GM18520 (cell line): ENCODE data around the gene STAC.

Experiments
- ATAC-seq: cut with Tn5 transposase; IDR thresholded peaks from one replicate; pipeline ENCODE4 v1.9.1; 2021; ENCODE audit not compliant: unreplicated experiment

The STAC gene, protein sequence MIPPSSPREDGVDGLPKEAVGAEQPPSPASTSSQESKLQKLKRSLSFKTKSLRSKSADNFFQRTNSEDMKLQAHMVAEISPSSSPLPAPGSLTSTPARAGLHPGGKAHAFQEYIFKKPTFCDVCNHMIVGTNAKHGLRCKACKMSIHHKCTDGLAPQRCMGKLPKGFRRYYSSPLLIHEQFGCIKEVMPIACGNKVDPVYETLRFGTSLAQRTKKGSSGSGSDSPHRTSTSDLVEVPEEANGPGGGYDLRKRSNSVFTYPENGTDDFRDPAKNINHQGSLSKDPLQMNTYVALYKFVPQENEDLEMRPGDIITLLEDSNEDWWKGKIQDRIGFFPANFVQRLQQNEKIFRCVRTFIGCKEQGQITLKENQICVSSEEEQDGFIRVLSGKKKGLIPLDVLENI

DNA sequence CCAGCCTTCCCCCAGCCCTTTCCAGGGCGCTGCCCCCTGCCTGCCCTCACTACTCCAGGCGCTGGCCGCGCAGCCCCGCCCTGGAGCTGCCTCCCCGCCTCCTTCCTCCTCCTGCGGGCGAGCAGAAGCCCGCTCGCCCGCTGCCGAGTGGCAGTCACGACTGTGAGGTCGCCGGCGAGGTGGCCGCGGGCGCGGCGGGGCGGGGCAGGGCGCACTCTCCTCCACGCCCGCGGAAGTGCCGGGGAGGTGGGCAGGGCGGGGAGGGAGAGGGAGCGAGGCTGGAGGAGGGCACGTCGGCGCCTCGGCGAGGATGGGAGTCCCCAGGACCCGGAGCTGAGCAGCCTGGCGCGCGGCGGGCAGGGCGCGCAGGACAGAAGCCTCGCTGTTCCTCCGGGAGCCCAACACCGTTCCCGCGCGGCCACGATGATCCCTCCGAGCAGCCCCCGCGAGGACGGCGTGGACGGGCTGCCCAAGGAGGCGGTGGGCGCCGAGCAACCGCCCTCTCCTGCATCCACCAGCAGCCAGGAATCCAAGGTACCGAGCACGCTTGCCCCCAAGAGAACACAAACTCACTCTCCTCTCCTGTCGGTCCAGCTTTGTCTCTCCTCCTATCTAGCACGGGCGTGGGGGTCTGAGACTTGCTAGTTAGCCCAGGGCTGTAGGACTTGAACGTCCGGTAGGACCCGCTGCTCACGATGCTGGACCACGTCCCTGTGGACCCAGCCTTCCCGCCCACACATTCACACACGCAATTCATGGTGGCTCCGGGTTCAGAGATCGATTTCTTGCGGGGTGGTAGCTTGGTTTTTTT, at the start of gene STAC:
Gene STAC (plus strand): TSS at position 284 of the 811 bp plus-strand sequence. CDS start 140 bp downstream, at position 424.
- ATAC-seq, result no peak

DNA sequence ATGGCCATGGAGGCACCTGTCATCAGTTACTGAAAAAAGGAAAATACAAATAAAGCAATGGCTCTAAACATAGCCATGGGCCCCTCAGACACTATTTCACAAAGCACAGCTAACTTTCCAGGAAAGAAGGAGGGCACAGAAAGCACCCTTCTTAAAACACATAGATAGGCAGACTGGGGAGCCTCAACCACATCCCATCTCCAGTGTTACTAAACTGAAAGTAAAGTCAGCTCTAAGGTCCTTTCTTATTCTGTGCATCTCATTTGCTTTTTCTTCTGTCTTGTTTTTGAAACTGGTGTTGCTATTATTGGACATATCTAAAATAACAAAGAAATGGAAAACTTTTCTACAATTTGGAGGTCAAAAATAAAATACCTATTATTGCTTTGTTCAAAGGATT, 48.2 kb upstream of the STAC start:
- ATAC-seq, result no peak

DNA sequence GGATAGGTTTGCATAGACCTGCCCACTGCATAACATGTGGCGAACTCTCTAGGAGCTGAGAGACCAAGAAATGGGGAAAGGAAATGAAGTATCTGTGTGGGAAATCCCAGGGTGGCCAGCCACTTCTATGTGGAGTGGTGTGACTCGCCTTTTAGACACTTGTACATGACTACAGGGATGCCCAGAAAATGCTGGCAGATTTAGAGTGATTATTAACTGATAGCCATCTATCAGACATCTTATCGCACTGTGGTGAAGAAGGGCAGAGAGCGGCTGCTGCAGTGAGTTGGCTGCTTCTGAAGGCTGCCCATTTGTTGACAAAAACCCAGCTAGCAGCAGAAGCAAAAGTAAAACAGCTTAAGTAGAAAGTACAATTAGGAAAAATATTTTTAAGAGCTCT, 18.1 kb upstream of the STAC start:
- no peak for ATAC-seq

DNA sequence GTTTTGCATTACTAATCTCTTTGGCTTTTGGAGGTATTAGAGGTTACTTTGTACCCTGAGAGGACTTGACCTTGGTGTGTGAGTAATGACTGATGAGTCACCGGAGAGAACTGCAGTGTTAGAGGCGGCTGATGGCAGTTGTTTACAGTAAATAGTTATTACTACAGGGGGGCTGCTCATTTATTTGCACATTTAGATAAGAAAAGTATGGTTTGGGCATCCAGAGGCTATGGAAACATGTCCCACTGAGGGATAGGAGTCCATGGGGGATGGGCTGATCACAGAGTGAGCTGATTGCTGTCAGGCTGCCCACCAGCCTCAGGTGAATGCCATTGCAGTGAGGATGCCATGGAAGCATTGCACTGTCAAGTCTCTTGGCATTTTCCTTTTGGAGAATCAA, 17.3 kb upstream of the STAC start:
- no peak for ATAC-seq

DNA sequence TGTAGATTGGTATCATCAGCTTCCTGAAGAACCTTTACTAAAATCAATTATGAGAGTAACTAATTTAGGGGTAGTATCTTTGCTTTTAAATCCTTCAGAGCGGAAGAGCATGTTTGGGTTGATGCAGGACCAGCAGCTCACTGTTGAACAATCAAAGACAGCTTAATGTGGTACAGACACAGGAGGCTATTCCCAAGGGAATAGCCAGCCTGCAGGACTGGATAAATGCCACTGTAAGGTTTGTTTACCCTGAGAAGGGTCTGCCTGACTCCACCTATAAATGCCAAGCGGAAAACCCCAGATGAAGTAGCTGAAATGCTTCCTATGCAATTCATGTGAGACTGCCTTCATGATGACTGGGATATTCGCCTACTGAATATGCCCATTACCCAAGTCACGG, 16.0 kb upstream of the STAC start:
- no peak for ATAC-seq

DNA sequence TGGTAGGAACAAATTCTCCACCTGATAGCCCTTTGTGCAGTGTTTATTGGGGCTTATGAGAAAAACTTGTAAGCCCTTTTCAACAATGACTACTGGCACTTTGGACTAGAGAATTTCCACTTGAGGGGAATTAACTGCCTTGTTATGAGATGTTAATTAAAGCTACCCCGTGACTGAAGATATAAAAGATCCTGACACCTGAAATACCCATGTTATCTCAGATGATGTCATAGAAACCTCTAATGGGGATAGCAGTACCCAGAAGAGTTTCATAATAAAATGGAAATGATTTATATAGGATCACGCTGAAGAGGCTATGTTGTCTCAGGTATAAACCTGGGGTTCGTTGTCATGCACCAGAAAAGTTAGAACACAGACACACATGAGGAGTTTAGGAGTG, 14.5 kb upstream of the STAC start:
- no peak for ATAC-seq

DNA sequence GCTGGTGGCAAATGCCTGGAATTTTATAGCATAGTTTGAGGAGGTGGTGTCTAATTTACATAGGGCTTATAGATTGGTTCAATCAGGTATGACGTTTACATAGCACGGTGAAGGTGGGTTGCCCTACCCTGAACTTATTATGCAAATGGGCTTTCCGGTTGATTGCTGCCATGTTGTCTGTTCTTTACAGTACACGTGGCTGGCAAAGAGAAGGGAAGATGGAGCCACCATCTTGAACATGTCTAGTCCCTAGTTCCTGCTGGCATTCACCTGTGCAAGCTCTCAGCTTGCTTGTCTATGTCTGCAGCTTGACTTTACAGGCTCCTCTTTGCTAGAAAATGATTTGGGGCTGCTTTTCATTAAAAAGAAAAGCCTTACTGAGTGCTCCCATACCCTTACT, 14.0 kb upstream of the STAC start:
- no peak for ATAC-seq

DNA sequence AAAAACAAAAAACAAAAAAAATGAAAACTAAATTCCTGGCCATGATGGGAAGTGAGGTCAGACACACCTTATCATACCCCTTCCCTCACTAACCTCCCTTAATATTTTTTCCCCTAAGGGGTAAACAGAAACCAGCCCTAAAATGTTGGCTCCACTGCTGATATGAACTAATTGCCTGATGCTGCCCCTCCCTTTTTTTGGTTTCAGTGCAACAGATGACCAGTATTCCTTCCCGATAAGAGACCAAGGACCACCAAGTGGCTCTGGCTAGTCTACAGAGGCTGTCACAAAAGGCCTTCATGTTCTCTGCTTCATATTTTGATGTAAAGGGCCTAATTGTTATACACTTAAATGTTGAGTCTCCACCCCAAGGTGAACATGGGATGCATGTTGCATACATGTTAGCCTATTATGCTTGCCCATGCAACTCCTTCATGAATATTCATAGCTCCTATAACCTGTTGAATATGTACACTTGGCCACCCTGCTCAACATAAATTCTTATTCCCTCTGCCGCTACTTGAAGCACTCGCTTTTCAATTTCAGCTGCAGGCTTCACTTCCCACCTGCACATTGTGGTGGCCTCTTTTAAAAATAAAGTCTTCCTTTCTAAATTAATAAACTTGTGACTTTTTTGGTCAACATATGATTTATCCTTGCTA, 12.3 kb upstream of the STAC start:
- no peak for ATAC-seq

DNA sequence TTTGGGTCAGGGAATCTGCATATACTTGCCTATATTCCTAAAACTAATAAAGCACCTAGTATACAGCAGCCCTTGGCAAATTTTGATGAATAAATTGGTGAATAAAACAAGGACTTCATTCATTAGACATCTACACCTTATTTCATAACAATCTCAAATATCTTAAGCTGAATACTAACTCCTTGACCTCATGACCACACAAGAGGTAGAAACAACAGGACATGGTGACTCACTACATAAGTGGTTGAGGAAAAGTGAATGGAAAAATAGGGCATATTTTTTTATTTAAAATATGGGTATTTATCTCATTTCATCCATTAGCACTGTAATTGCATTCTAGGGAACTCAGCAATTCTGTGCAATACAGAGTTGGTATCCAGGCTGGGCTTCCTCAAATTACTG, 7.8 kb upstream of the STAC start:
- ATAC-seq, result no peak

DNA sequence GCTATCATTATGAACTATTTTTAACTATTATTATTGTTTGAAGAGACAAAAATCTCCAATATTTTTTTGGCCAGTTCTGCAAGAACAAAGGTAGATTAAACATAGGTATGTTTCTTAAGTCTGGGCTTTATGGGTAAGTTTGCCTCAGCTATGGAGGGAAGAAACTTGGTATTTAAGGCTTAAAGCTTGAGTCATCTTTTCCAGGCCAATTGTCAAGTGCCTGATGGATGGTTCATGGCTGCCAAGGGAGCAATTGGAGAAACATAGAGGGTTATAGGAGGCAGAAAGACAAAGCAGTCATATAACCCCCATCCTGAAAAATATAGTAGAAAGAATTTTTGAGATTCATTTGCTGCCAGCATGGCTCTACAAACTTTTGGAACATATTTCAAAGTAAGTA, 7.2 kb upstream of the STAC start:
- ATAC-seq, result no peak

DNA sequence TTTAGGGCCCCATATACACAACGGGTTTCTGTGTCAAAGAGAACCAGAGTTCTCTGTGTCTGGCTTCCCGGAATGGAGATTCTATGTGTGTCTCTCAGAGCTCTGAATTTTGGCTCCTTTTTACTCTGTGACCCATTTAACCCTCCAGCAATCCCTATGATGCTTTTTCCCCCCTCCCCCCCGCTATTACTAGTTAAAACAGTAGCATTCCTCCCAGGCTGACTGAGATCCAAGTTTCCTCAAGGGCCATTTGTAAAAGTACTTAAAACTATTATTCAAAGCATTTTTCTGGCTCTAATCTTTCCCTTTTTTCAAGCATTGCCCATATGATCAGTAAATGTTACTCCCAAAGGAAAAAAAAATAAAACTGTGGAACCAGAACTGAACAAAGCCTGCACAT, 6.6 kb upstream of the STAC start:
- ATAC-seq, result no peak

DNA sequence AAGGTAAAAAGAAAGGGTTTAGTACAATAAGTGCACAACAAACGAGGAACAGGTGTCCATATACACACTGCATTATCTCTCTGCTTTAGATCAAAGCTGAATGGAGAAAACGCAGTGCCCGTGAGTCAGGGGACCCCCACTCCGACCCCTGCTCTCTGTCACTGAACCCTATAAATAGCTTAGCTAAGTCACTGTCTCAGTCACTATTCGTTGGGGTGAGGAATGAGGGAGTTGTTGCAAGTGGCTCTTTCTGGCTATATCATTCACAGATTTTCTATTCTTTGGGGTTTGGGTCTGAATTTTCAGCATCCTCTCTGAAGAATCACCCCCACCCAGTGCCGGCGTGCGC, 458 bp upstream of the STAC start:
- ATAC-seq, result no peak

DNA sequence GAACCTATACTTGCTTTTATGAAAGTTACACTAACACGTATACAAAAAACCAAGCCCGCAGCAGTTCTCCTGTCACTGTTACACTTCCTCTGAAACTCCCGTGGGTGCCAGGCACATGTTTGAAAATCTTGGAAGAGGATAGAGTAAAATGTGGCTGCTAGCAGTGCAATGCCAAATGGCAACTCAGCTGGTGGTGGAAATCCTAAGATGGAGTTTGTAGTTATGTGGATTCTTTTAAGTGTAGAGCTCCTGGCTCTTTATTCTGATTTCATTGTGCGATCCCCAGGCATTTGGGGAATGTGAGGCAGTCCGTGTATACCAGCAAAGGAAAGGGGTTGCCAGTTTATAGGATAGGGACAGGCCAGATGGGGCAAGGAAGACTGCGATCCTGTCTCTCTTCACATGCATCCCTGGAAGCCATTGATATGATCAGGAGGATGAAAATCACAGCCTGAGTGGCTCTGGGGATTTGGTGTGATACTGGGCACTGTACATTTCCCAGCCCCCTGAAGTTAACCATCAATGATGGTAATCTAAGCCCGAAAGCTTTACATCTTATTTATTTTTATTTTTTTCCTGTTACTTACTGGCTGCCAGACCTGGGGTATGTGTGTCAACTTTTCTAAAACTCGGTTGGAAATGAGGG, 1.1 kb downstream of the STAC start:
- ATAC-seq, result no peak

DNA sequence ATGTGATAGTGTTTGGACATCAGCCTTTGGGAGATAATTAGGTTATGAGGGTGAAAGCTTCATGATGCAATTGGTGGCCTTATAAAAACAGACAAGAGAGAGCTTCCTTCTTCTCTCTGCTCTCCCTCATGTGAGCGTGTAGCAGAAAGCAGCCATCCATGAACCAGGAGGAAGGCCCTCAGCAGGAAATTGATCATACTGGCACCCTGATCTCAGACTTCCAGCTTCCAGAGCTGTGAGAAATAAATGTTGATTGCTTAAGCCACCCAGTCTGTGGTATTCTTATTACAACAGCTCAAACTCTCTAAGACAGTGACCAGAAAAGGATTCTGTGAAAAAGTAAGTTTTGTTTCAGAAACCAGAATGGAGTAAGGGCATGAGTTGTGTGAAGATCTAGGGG, 13.3 kb downstream of the STAC start:
- ATAC-seq, result no peak

DNA sequence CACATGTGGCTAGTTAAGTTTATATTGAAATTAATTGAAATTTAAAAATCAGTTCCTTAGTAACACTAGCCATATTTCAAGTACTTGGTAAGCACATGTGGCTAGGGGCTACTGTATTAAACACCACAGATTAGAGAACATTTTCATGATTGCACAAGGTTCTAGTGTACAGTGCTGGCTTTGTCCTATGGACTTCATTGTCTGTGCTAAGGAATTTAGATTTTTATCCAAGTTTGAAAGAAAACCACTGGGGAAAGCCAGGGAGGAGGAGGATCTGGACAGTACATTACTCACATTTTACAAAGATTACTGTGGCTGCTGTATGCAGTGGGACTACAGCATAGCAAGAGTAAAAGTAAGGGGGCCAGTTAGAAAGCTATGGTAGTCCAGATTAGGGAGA, 13.9 kb downstream of the STAC start:
- no peak for ATAC-seq

DNA sequence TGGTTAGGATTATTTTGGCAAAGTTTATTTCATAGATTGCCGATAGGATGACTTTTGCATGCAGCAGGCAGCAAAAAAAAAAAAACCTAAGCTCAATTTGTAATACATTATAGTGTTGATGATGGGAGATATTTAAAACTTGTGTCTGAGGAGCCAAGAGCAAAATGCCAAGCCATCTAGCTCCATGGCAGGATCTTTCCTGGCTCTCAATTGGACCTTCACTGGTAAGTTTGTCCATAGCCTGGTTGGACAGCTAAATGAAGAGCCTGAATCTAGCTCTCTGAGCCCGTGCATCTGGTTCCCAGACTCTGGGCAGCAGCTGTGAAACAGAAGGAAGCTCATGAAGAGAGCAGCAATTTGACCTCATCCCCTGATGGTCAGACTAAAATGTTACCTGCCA, 17.5 kb downstream of the STAC start:
- no peak for ATAC-seq

DNA sequence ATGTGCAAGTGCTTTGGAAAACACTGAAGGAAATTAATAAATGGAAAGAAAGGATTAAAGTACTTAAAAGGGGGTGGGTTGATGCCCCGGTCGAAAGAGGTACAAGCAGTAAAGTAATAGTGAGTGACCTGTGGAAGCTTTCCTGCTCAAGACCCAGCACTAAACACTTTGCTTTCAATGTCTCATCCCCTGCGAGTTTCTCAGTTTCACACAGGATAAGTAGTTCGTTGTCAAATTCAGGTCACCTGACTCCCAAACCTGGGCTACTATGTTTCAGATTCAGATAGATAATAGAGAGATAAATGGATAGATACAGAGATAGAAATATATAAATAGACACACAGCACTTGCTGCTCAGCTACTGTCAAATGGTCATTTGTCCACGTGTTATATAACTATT, 19.6 kb downstream of the STAC start:
- no peak for ATAC-seq

DNA sequence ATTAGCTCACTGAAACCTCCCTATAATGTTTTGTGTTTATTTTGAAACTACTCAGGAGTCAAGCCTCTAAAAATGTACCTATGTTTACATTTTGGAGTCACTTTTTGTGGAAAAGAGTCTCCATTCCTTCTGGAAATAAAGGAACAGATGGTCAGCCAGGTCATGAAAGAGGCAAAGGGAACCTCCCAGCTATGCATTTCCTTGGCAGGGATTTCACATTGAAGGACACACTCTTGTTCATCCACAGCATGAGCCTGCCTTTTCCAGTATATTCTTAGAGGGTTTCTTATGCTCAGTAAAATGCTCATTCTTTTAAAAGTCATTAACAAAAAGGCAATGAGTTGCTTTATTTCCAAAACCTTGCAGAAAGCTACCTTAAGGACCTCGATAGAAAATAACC, 20.8 kb downstream of the STAC start:
- no peak for ATAC-seq

DNA sequence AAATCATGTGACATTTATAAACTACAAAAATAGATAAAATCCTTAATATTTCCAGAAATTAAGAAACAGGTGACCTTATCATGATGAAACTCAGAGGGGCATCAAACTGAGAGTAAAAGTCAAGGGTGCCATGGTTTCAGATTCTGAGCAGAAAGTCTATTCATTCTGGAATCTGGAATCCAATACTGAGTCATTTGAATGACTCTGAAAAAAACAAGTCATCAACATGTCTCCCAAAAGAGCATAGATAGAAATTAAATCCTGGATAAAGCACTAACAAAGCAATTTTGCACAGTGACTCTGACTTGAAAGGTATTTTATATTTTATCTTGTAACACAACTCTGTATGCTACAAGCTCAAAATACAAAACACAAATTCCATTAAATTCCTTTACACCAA, 23.4 kb downstream of the STAC start:
- no peak for ATAC-seq

DNA sequence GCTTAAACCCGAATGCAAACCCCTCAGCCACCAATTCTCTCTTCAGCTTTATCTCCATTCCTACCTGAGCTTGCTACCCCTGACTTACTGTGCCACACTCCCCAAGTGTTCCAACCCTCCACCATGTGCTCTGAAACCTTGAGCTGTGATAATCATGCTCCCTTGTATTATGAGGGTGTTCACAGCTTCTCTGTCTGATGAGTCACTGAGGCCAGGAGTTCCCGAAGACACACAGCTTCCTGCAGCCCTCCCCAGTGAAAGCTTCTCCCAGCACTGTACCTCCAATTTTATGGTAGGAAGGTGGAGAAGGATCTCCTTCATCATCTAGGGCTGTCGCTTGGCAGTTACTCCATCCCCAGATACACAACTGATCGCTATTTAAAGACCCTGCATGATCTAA, 24.9 kb downstream of the STAC start:
- no peak for ATAC-seq

DNA sequence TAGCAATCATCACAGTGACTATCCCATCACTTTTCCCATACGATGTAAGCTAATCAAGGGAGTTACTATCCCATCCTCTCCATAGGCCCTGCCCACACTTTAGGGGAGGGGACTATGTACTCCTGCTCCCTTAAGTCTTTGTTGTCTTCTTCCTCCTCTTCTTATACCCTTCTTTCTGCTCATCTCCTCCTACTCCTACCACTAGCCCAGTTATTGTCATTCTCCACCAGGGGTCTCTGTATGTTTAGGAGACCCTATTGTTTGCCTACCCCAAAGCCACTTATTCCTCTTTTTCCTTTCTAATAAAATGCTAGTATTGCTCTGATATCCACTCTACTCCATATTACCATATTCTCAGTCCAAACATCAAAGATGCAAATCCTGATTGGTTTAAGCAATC, 27.8 kb downstream of the STAC start:
- no peak for ATAC-seq

DNA sequence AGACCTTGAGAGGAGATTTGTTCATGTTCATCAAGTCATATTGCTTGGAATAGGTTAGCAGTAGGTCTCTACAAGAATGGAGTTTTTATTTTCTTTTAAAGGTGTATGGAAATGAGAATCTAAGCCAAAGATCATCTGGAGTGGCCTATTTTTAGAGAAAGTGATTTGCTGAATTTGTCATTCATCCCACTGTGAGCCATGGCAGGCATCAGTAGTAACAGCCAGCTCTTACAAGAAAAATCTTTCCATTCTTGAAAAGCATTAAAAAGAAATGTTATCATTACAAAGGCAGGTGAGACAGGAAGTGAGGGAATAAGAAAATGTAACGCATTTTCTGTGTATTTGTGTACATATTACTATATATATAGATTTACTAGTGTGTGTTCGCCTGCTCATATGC, 29.6 kb downstream of the STAC start:
- no peak for ATAC-seq
